HL-60 (cell line): ENCODE results near the gene SV2C.

Source experiments
- DNase-seq, 2 experiments: peaks; one replicate each; pipeline ENCODE4 v3.0.0-alpha.2; 2010 to 2020; ENCODE audit warnings: low read depth in 1 of 2, low spot score in 1 of 2
- H3K27ac ChIP-seq: fragments of 250-450 bp; sonication (Bioruptor Pico); replicated peaks from 2 replicates; pipeline ENCODE4 v1.5.1; 2020; ENCODE audit warnings: mild to moderate bottlenecking, moderate library complexity
- H3K27me3 ChIP-seq: fragments of 250-450 bp; sonication (Bioruptor Pico); 2 replicates; pipeline ENCODE4 v1.5.1; 2021; ENCODE audit warnings: mild to moderate bottlenecking, moderate library complexity; ENCODE audit not compliant: insufficient read depth, poor library complexity, severe bottlenecking
- H3K4me3 ChIP-seq: replicated peaks from 2 replicates; pipeline ENCODE4 v1.5.1; 2011; ENCODE audit warnings: mild to moderate bottlenecking, control low read depth, low read length; ENCODE audit not compliant: insufficient read depth
- CTCF ChIP-seq: IDR thresholded peaks from one replicate; pipeline ENCODE4 v1.5.1; 2011; ENCODE audit warnings: low read length, control low read depth, inconsistent platforms; ENCODE audit not compliant: insufficient read depth
- GABPA ChIP-seq: IDR thresholded peaks from 2 replicates; pipeline ENCODE4 v1.6.1; 2012; ENCODE audit warnings: low read depth
- POLR2AphosphoS5 ChIP-seq: IDR thresholded peaks from 2 replicates; pipeline ENCODE4 v1.6.1; 2012; ENCODE audit warnings: low read depth
- REST ChIP-seq: IDR thresholded peaks from 2 replicates; pipeline ENCODE4 v1.6.1; 2012; ENCODE audit warnings: low read depth; ENCODE audit not compliant: insufficient replicate concordance
- SPI1 ChIP-seq: IDR thresholded peaks from 2 replicates; pipeline ENCODE4 v1.6.1; 2012; ENCODE audit warnings: low read depth, mild to moderate bottlenecking, borderline replicate concordance

SV2C gene

DNA sequence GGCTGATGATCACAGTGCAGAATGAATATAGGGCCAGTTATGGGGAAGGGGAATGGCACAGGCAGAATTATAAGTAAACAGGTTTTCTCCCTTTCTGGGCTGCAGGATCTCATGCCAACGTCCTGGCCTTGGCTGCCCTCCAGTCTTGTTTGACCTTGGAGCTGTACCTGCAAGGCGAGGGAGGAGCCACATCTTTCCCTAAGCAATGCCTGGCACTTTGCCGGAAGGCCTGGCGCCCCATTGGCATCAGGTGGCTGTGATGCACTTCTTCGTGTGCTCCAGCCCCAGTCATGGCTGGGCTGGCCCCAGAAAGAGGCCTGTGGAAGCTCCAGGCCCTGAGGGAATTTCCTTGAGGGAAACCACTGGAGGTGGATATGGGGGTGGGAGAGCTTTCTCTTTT is 303.2 kb downstream of the SV2C start:
- no peak for DNase-seq
- no peak overlapping the region for H3K4me3 ChIP-seq
- no peaks in the 10 kb centered on the region for H3K27me3 ChIP-seq
- no peak overlapping the region for H3K27ac ChIP-seq
- TF ChIP-seq POLR2AphosphoS5 = no peak

GRCh38 chr5:76388236-76388635 is 305.1 kb downstream of the SV2C start:
- Histone ChIP-seq H3K27me3 (no peaks in the 10 kb centered on the region), H3K4me3 (no peak overlapping the region), H3K27ac (no peak overlapping the region)
- no peak for TF ChIP-seq REST
- no peak for TF ChIP-seq POLR2AphosphoS5
- TF ChIP-seq SPI1 = no peak
- no peak for TF ChIP-seq CTCF
- TF ChIP-seq GABPA = no peak
- no peak for DNase-seq

- H3K27ac ChIP-seq = no peak overlapping the region
- no peaks in the 10 kb centered on the region for H3K27me3 ChIP-seq
- DNase-seq = no peak
- H3K4me3 ChIP-seq = no peak overlapping the region
- no peak for TF ChIP-seq REST
- no peak for TF ChIP-seq GABPA
- TF ChIP-seq SPI1 = no peak
- no peak for TF ChIP-seq CTCF
- no peak for TF ChIP-seq POLR2AphosphoS5
Measured at GRCh38 chr5:76388791-76389512, 305.8 kb downstream of the SV2C start.

GRCh38 chr5:76389513-76390154 is 306.5 kb downstream of the SV2C start:
- Histone ChIP-seq H3K27ac (no peak overlapping the region), H3K27me3 (no peaks in the 10 kb centered on the region), H3K4me3 (no peak overlapping the region)
- TF ChIP-seq SPI1 = no peak
- TF ChIP-seq POLR2AphosphoS5 = no peak
- TF ChIP-seq REST = no peak
- no peak for TF ChIP-seq GABPA
- no peak for TF ChIP-seq CTCF
- DNase-seq = no peak
